CD14-positive monocyte (primary cell): Measurements from ENCODE around the gene BCAP31. TPM values are rescaled to one million over a fixed set of nuclear protein-coding genes. Genes with fewer than 3 reads are reported as not detected.

Source experiments
- DNase-seq, 3 donors: peaks; one replicate each; pipeline ENCODE4 v3.0.0-alpha.2; 2011 to 2022
- H2AFZ ChIP-seq: 2 replicates; pipeline ENCODE4 v1.6.0; 2012; ENCODE audit warnings: mild to moderate bottlenecking, low read depth, low read length, inconsistent platforms; ENCODE audit not compliant: insufficient read depth, poor library complexity, severe bottlenecking
- H3K27ac ChIP-seq, 2 donors: 1 replicate in 1 of 2; 2 replicates in 1 of 2; pipeline ENCODE4 v1.5.1; 2012 to 2013; ENCODE audit warnings: low read length in 2 of 2, control low read depth in 1 of 2, inconsistent platforms in 1 of 2, low read depth in 1 of 2, mild to moderate bottlenecking in 1 of 2
- H3K27me3 ChIP-seq, 2 donors: one replicate each; pipeline versions ENCODE4 v1.6.0 to v1.6.1; 2011 to 2013; ENCODE audit warnings: low read length in 2 of 2; ENCODE audit not compliant: control insufficient read depth in 2 of 2, insufficient read depth in 2 of 2
- H3K36me3 ChIP-seq, 2 donors: replicated peaks in 1 of 2; 1 replicate in 1 of 2; 2 replicates in 1 of 2; pipeline versions ENCODE4 v1.5.1 to v1.6.1; 2012 to 2013; ENCODE audit warnings: low read length in 2 of 2, control low read depth in 1 of 2, inconsistent platforms in 1 of 2, mild to moderate bottlenecking in 1 of 2; ENCODE audit not compliant: insufficient read depth in 2 of 2, control insufficient read depth in 1 of 2
- H3K4me1 ChIP-seq, 2 donors: 1 replicate in 1 of 2; 2 replicates in 1 of 2; pipeline versions ENCODE4 v1.5.1 to v1.6.1; 2012 to 2013; ENCODE audit warnings: low read length in 2 of 2, control low read depth in 1 of 2, inconsistent platforms in 1 of 2, mild to moderate bottlenecking in 1 of 2, moderate library complexity in 1 of 2; ENCODE audit not compliant: insufficient read depth in 2 of 2, control insufficient read depth in 1 of 2
- H3K4me2 ChIP-seq: replicated peaks from 2 replicates; pipeline ENCODE3; 2012; ENCODE audit warnings: low read length, moderate library complexity, mild to moderate bottlenecking; ENCODE audit not compliant: poor library complexity, severe bottlenecking; ENCODE audit errors: extremely low read depth
- H3K4me3 ChIP-seq, 3 experiments: fragments of 200-600 bp in 1 of 3; sonication (generic) in 1 of 3; replicated peaks in 1 of 3; 1 replicate in 2 of 3; 2 replicates in 1 of 3; pipeline ENCODE4 v1.5.1; 2011 to 2013; ENCODE audit warnings: low read length in 3 of 3, mild to moderate bottlenecking in 3 of 3, control low read depth in 2 of 3, low read depth in 2 of 3, inconsistent platforms in 1 of 3, moderate library complexity in 1 of 3
- H3K79me2 ChIP-seq: 2 replicates; pipeline ENCODE4 v1.6.0; 2012; ENCODE audit warnings: mild to moderate bottlenecking, control low read depth, inconsistent platforms, low read length, moderate library complexity; ENCODE audit not compliant: insufficient read depth
- H3K9ac ChIP-seq: 2 replicates; pipeline ENCODE4 v1.6.0; 2017; ENCODE audit warnings: low read length, mild to moderate bottlenecking; ENCODE audit not compliant: insufficient read depth, poor library complexity, severe bottlenecking
- H3K9me3 ChIP-seq, 2 donors: replicated peaks in 1 of 2; 1 replicate in 1 of 2; 2 replicates in 1 of 2; pipeline versions ENCODE4 v1.5.1 to v1.6.1; 2012 to 2013; ENCODE audit warnings: low read length in 2 of 2, control low read depth in 1 of 2; ENCODE audit not compliant: control insufficient read depth in 1 of 2, insufficient read depth in 1 of 2
- H4K20me1 ChIP-seq: 2 replicates; pipeline ENCODE4 v1.6.0; 2012; ENCODE audit warnings: mild to moderate bottlenecking, low read length, control low read depth, moderate library complexity; ENCODE audit not compliant: insufficient read depth
- H3K27ac Mint-ChIP-seq, 7 donors: one replicate each; pipeline ENCODE4 v1.8.0; 2020; ENCODE audit warnings: mild to moderate bottlenecking in 7 of 7, mixed read lengths in 7 of 7, moderate library complexity in 6 of 7, inconsistent platforms in 2 of 7
- H3K27me3 Mint-ChIP-seq, 3 donors: one replicate each; pipeline ENCODE4 v1.8.0; 2021 to 2022; ENCODE audit warnings: low read depth in 3 of 3, mild to moderate bottlenecking in 3 of 3, mixed read lengths in 3 of 3, moderate library complexity in 3 of 3, inconsistent platforms in 1 of 3
- H3K36me3 Mint-ChIP-seq, 2 donors: one replicate each; pipeline ENCODE4 v1.8.0; 2020; ENCODE audit warnings: mixed read lengths in 2 of 2, inconsistent platforms in 1 of 2, mild to moderate bottlenecking in 1 of 2
- H3K4me1 Mint-ChIP-seq: one replicate; pipeline ENCODE4 v1.8.0; 2020; ENCODE audit warnings: mild to moderate bottlenecking, mixed read lengths
- H3K4me3 Mint-ChIP-seq, 2 donors: one replicate each; pipeline ENCODE4 v1.8.0; 2020; ENCODE audit warnings: mild to moderate bottlenecking in 2 of 2, mixed read lengths in 2 of 2, moderate library complexity in 1 of 2
- H3K9me3 Mint-ChIP-seq, 7 donors: one replicate each; pipeline ENCODE4 v1.8.0; 2020 to 2022; ENCODE audit warnings: mixed read lengths in 7 of 7, mild to moderate bottlenecking in 6 of 7, moderate library complexity in 6 of 7, inconsistent platforms in 2 of 7
- CTCF ChIP-seq: fragments of 200-600 bp; IDR thresholded peaks from one replicate; pipeline ENCODE4 v1.8.0; 2022; ENCODE audit warnings: antibody characterized with exemption, mild to moderate bottlenecking
- WGBS: methylation state at CpG from one replicate; pipeline ENCODE4 v1.1.5; 2013; ENCODE audit warnings: missing lambda C conversion rate; ENCODE audit not compliant: insufficient coverage; 5-methylcytosine and 5-hydroxymethylcytosine counted together
- intact Hi-C, 2 donors: fragments of 100-400 bp; cut with micrococcal nuclease; formaldehyde crosslinking; loops; one replicate each; pipeline versions ENCODE4 v1.15.0 to v1.15.1; 2023
- polyA plus RNA-seq, 3 donors: library from polyadenylated mRNA; depleted of rRNA in 1 of 3; unstranded in 2 of 3; stranded (reverse) in 1 of 3; fragments of 300-500 nt in 2 of 3; fragments of >200 nt in 1 of 3; fragmentation: Illumina TruSeq in 2 of 3; gene quantifications; 1 replicate in 2 of 3; 2 replicates in 1 of 3; pipeline ENCODE4 v1.2.3, GENCODE V29; 2012 to 2021

The BCAP31 gene
- polyA plus RNA-seq, 3 donors, result 139 to 294 (median 288) TPM

DNA sequence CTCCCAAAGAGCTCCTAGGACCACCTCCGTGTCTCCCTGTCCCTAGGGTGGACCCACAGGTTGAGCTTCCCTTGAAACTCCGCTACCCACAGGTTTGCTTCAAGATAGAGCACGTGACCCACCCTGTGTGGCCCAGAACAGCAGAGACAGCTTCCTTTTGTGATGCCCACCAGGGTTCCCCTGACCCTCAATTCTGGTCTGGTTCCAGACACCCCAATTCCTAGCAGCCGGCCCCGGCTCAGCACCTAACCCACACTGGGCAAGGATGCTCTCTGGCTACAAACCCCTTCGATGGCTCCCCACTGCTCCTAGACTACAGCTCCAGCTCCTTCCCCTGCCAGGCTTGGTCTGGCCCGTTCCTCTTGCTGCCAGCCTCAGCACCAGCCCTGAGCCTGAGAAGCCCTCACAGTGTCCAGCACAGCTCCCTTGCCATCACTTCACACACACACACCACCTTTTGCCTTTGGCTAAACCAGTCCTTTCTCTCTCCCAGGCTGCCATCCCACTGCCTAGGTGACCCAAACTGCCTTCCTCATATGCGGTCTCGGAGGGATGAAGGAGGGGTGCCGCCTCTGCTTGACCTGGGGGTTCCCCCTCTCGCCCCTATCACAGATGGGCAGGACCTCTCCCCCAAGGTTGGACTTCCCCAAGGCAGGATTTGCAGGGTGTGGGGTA, 56.8 kb downstream of the BCAP31 start:
- Mint-ChIP-seq H3K4me1 (peaks cover 9% of the 10 kb centered on the region), H3K36me3 (no peaks in the 10 kb centered on the region), H3K4me3 (peak overlapping the region; percentile 65 to 78), H3K9me3 (peaks cover 0 to 17% (median 4%) of the 10 kb centered on the region in 7 donors), H3K27me3 (peaks cover 16 to 45% (median 40%) of the 10 kb centered on the region in 3 donors), H3K27ac (no peak overlapping the region)
- Histone ChIP-seq H3K27me3 (peaks cover 8 to 15% of the 10 kb centered on the region in 2 donors), H3K9me3 (no peaks in the 10 kb centered on the region), H3K4me1 (no peaks in the 10 kb centered on the region), H2AFZ (no peak overlapping the region), H3K36me3 (no peaks in the 10 kb centered on the region), H3K79me2 (no peaks in the 10 kb centered on the region), H4K20me1 (no peaks in the 10 kb centered on the region), H3K9ac (no peak overlapping the region), H3K4me3 (no peak overlapping the region), H3K4me2 (no peak overlapping the region), H3K27ac (no peak overlapping the region)
- intact Hi-C loops, result loop anchor here (5.0 to 10.0 kb wide), 4 partner anchors 115 to 723 kb away; no protein-coding TSS in a partner anchor
- TF ChIP-seq CTCF, result no peak
- WGBS, result 88% methylated on average over 3 of the region's 11 CpGs
- DNase-seq, result no peak

DNA sequence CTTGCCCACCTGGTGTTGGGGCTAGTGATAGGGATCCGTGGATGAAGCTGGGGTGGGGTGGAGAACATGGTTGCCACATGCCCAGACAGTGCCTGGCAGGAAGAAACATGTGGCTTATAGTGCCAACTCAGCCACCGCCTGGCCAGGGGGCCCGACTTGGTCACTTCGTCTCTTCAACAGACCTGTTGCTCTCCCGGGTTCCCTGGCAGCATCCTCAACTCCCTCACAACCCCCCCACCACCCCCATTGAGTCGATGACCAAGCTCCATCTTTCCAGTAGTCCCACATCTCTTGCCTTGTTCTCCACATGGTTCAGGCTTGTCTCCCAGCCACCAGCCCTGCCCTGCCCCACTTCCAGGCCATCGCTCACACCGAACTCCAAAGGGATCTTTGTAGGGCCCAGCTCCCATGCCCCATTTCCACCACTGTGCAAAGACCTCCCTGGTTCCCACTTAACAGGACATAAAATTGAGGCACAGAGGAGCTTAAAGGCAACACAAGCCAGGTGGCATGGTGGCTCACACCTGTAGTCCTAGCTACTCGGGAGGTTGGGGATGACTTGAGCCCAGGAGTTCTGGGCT, 58.4 kb downstream of the BCAP31 start:
- Histone ChIP-seq H3K27ac (no peak overlapping the region), H3K4me3 (no peak overlapping the region), H2AFZ (no peak overlapping the region), H3K79me2 (no peaks in the 10 kb centered on the region), H4K20me1 (no peaks in the 10 kb centered on the region), H3K4me2 (no peak overlapping the region), H3K36me3 (no peaks in the 10 kb centered on the region), H3K9me3 (peaks cover 0 to 7% of the 10 kb centered on the region in 2 donors), H3K9ac (no peak overlapping the region), H3K4me1 (no peaks in the 10 kb centered on the region), H3K27me3 (peaks cover 19 to 20% of the 10 kb centered on the region in 2 donors)
- TF ChIP-seq CTCF, result no peak
- H3K9me3 Mint-ChIP-seq, result peaks cover 0 to 24% (median 4%) of the 10 kb centered on the region in 7 donors
- peaks cover 23 to 58% (median 48%) of the 10 kb centered on the region in 3 donors for H3K27me3 Mint-ChIP-seq
- peaks cover 14% of the 10 kb centered on the region for H3K4me1 Mint-ChIP-seq
- intact Hi-C loops, result loop anchor here (5.0 to 10.0 kb wide), 4 partner anchors 114 to 721 kb away; no protein-coding TSS in a partner anchor
- no peak overlapping the region for H3K27ac Mint-ChIP-seq
- no CpG with 5 or more reads among the region's 9 CpGs for WGBS
- no peaks in the 10 kb centered on the region for H3K36me3 Mint-ChIP-seq
- H3K4me3 Mint-ChIP-seq, result no peak overlapping the region
- no peak for DNase-seq
